K562 (cell line): ENCODE data around the gene ZNF418.

ENCODE experiments used
- CCNT2 ChIP-seq: IDR thresholded peaks from 2 replicates; pipeline ENCODE4 v1.6.1; 2011; ENCODE audit warnings: borderline replicate concordance, low read depth, mild to moderate bottlenecking, moderate library complexity, mixed read lengths, low read length; ENCODE audit not compliant: insufficient read length; ENCODE audit errors: extremely low read depth
- EP300 ChIP-seq: IDR thresholded peaks from 2 replicates; pipeline ENCODE4 v1.6.1; 2012; ENCODE audit warnings: low read length, improper control_type of control experiment
- ESRRA ChIP-seq: fragments of 450-650 bp; IDR thresholded peaks from 2 replicates; pipeline ENCODE4 v1.6.1; 2014; ENCODE audit warnings: low read depth, mild to moderate bottlenecking, moderate library complexity, borderline replicate concordance
- HDAC2 ChIP-seq: fragments of 450-650 bp; IDR thresholded peaks from 2 replicates; pipeline ENCODE4 v1.6.1; 2016; ENCODE audit warnings: mild to moderate bottlenecking
- JUN ChIP-seq, 2 experiments: sonication (generic) in 1 of 2; formaldehyde crosslinking in 1 of 2; IDR thresholded peaks; 2 replicates each; pipeline versions ENCODE4 v1.6.1 to v1.8.0; 2012 to 2022; ENCODE audit warnings: borderline replicate concordance in 2 of 2, mild to moderate bottlenecking in 2 of 2, improper control_type of control experiment in 1 of 2, low read depth in 1 of 2, low read length in 1 of 2, missing genetic modification reagents in 1 of 2
- MAFF ChIP-seq: IDR thresholded peaks from 2 replicates; pipeline ENCODE4 v1.6.1; 2012; ENCODE audit warnings: low read length, improper control_type of control experiment
- POLR2A ChIP-seq: fragments of 450-650 bp; conservative IDR thresholded peaks from 2 replicates; pipeline ENCODE4 v1.6.1; 2016
- SREBF1 ChIP-seq: fragments of 150-350 bp; IDR thresholded peaks from 2 replicates; pipeline ENCODE4 v1.6.1; 2014; ENCODE audit warnings: antibody characterized with exemption, low read depth, low read length, borderline replicate concordance
- SRSF7 ChIP-seq: fragments of 200-400 bp; formaldehyde crosslinking; optimal IDR thresholded peaks from 2 replicates; pipeline ENCODE3; 2017; ENCODE audit warnings: mild to moderate bottlenecking, low read depth, low read length
- ZNF785 ChIP-seq: fragments of 250-450 bp; sonication (Bioruptor Pico); IDR thresholded peaks from 2 replicates; pipeline ENCODE4 v1.4.0; 2020; ENCODE audit warnings: mild to moderate bottlenecking
- TF ChIP-seq, protein P1 (sequence below), 3 experiments: IDR thresholded peaks in 2 of 3; conservative IDR thresholded peaks in 1 of 3; 2 replicates each; pipeline ENCODE4 v1.5.1; 2011 to 2012; ENCODE audit warnings: low read length in 3 of 3, mild to moderate bottlenecking in 3 of 3, control low read depth in 2 of 3, improper control_type of control experiment in 1 of 3, inconsistent platforms in 1 of 3, low read depth in 1 of 3, mixed read lengths in 1 of 3, moderate library complexity in 1 of 3; ENCODE audit not compliant: insufficient read depth in 2 of 3

DNA sequence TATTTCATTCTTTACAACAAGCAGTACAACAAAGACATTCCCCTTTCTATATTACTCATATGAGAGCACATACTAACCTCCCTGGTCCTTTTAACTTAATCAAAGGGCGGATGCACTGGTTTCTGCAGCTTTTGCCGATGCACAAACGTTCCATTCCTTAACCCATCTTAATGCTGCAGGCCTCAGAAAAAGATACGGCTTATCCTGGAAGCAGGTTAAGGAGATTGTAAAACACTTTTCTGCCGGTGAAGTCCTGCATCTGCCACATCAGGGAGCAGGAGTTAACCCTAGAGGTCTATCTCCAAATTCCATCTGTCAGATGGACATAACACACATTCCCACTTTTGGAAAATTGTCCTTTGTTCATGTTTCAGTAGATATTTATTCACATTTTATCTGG is 34.9 kb downstream of the ZNF418 start:
- no peak for TF ChIP-seq EP300
- TF ChIP-seq ZNF785: no peak
- TF ChIP-seq JUN (IDR thresholded peaks at IDR 0.05; ENCODE audit: borderline replicate concordance, low read depth, low read length): no peak
- TF ChIP-seq JUN (CRISPR knock-in tag; IDR thresholded peaks at IDR 0.05; ENCODE audit: borderline replicate concordance): no peak
- no peak for TF ChIP-seq CCNT2
- no peak for TF ChIP-seq HDAC2
- no peak for TF ChIP-seq POLR2A
- TF ChIP-seq SRSF7: no peak
- no peak for TF ChIP-seq ESRRA
- no peak for TF ChIP-seq SREBF1
- no peak for TF ChIP-seq MAFF
- TF ChIP-seq, protein P1, sequence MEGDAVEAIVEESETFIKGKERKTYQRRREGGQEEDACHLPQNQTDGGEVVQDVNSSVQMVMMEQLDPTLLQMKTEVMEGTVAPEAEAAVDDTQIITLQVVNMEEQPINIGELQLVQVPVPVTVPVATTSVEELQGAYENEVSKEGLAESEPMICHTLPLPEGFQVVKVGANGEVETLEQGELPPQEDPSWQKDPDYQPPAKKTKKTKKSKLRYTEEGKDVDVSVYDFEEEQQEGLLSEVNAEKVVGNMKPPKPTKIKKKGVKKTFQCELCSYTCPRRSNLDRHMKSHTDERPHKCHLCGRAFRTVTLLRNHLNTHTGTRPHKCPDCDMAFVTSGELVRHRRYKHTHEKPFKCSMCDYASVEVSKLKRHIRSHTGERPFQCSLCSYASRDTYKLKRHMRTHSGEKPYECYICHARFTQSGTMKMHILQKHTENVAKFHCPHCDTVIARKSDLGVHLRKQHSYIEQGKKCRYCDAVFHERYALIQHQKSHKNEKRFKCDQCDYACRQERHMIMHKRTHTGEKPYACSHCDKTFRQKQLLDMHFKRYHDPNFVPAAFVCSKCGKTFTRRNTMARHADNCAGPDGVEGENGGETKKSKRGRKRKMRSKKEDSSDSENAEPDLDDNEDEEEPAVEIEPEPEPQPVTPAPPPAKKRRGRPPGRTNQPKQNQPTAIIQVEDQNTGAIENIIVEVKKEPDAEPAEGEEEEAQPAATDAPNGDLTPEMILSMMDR (IDR thresholded peaks at IDR 0.05 in 2 of 3, conservative IDR thresholded peaks at IDR 0.05 in 1 of 3; ENCODE audit: insufficient read depth in 2 of 3, low read depth in 1 of 3, low read length in 3 of 3): no peak
